DND-41 (cell line): Measurements from ENCODE around the gene IGFBP5.

Experiments used
- ATAC-seq: fragments of 200-7000 bp; cut with Tn5 transposase; 3 replicates; pipeline ENCODE4 v1.9.1; 2021; ENCODE audit warnings: low read depth; ENCODE audit not compliant: insufficient read depth
- DNase-seq: peaks from one replicate; pipeline ENCODE4 v3.0.0-alpha.2; 2020
- H2AFZ ChIP-seq: 2 replicates; pipeline ENCODE4 v1.6.0; 2012; ENCODE audit warnings: low read depth, low read length
- H3K27ac ChIP-seq: 2 replicates; pipeline ENCODE4 v1.5.1; 2012; ENCODE audit warnings: low read length, inconsistent platforms
- H3K27me3 ChIP-seq: fragments of 200-600 bp; sonication (generic); 2 replicates; pipeline ENCODE4 v1.6.0; 2012; ENCODE audit warnings: low read length, mild to moderate bottlenecking, inconsistent platforms; ENCODE audit not compliant: insufficient read depth, poor library complexity
- H3K36me3 ChIP-seq: 2 replicates; pipeline ENCODE4 v1.5.1; 2012; ENCODE audit warnings: low read length, inconsistent platforms; ENCODE audit not compliant: insufficient read depth
- H3K4me1 ChIP-seq: 2 replicates; pipeline ENCODE4 v1.5.1; 2012; ENCODE audit warnings: mild to moderate bottlenecking, low read length; ENCODE audit not compliant: insufficient read depth
- H3K4me2 ChIP-seq: 2 replicates; pipeline ENCODE4 v1.6.0; 2012; ENCODE audit warnings: mild to moderate bottlenecking, moderate library complexity, low read length, inconsistent platforms; ENCODE audit not compliant: insufficient read depth
- H3K4me3 ChIP-seq, 2 experiments: fragments of 200-600 bp in 1 of 2; shearing (Covaris generic) in 1 of 2; 2 replicates each; pipeline ENCODE4 v1.5.1; 2012 to 2016; ENCODE audit warnings: inconsistent platforms in 2 of 2, low read length in 2 of 2, mild to moderate bottlenecking in 2 of 2, low read depth in 1 of 2, moderate library complexity in 1 of 2
- H3K79me2 ChIP-seq: 2 replicates; pipeline ENCODE4 v1.6.0; 2012; ENCODE audit warnings: low read length, inconsistent platforms; ENCODE audit not compliant: insufficient read depth
- H3K9ac ChIP-seq: 2 replicates; pipeline ENCODE4 v1.6.0; 2012; ENCODE audit warnings: low read depth, mild to moderate bottlenecking, inconsistent platforms, low read length, moderate library complexity
- H3K9me3 ChIP-seq: 2 replicates; pipeline ENCODE4 v1.5.1; 2012; ENCODE audit warnings: low read length, moderate library complexity, mild to moderate bottlenecking, inconsistent platforms; ENCODE audit not compliant: insufficient read depth, severe bottlenecking
- H4K20me1 ChIP-seq: 2 replicates; pipeline ENCODE4 v1.6.0; 2012; ENCODE audit warnings: low read length; ENCODE audit not compliant: insufficient read depth
- EZH2 ChIP-seq: IDR thresholded peaks from 3 replicates; pipeline ENCODE4 v1.6.1; 2012; ENCODE audit warnings: borderline replicate concordance, low read depth, mild to moderate bottlenecking, moderate library complexity, low read length, inconsistent platforms; ENCODE audit not compliant: severe bottlenecking
- TF ChIP-seq, protein P1 (sequence below): IDR thresholded peaks from 2 replicates; pipeline ENCODE4 v1.5.1; 2012; ENCODE audit warnings: borderline replicate concordance, low read length, moderate library complexity, mild to moderate bottlenecking; ENCODE audit not compliant: poor library complexity, severe bottlenecking; ENCODE audit errors: extremely low read depth

IGFBP5 gene

DNA sequence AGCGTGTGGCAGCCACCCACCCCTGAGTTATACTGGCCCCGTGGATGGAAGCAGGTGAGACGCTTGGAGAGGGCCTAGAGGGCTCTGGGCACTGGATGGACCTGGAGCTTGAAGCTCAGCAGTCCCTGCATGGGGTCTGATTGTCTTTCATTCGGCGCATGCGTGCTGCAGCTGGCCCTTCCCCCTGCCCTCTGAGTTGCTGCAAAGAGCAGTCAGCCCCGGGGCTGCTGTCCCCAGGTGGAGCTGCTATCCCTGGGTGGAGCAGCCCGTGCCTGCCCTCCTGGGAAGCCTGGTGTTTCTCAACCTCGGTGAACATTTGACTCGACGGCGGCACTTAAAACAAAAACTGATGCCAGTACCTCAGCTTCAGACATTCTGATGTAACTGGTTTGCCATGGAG is 29.6 kb downstream of the IGFBP5 start:
- Histone ChIP-seq H4K20me1 (peaks cover 53% of the 10 kb centered on the region), H3K27ac (peak overlapping the region; percentile 11; the same call in 1 of the 2 replicates), H3K27me3 (no peaks in the 10 kb centered on the region), H3K4me2 (no peak overlapping the region), H3K36me3 (peaks cover 56% of the 10 kb centered on the region), H3K4me3 (no peak overlapping the region), H3K9ac (no peak overlapping the region), H3K79me2 (peaks cover 16% of the 10 kb centered on the region), H2AFZ (no peak overlapping the region), H3K9me3 (no peaks in the 10 kb centered on the region), H3K4me1 (no peaks in the 10 kb centered on the region)
- ATAC-seq: peak; percentile 5; the same call in 2 of the 3 replicates
- peak; percentile 22 for DNase-seq
- TF ChIP-seq, protein P1, sequence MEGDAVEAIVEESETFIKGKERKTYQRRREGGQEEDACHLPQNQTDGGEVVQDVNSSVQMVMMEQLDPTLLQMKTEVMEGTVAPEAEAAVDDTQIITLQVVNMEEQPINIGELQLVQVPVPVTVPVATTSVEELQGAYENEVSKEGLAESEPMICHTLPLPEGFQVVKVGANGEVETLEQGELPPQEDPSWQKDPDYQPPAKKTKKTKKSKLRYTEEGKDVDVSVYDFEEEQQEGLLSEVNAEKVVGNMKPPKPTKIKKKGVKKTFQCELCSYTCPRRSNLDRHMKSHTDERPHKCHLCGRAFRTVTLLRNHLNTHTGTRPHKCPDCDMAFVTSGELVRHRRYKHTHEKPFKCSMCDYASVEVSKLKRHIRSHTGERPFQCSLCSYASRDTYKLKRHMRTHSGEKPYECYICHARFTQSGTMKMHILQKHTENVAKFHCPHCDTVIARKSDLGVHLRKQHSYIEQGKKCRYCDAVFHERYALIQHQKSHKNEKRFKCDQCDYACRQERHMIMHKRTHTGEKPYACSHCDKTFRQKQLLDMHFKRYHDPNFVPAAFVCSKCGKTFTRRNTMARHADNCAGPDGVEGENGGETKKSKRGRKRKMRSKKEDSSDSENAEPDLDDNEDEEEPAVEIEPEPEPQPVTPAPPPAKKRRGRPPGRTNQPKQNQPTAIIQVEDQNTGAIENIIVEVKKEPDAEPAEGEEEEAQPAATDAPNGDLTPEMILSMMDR: no peak
- TF ChIP-seq EZH2: no peak

DNA sequence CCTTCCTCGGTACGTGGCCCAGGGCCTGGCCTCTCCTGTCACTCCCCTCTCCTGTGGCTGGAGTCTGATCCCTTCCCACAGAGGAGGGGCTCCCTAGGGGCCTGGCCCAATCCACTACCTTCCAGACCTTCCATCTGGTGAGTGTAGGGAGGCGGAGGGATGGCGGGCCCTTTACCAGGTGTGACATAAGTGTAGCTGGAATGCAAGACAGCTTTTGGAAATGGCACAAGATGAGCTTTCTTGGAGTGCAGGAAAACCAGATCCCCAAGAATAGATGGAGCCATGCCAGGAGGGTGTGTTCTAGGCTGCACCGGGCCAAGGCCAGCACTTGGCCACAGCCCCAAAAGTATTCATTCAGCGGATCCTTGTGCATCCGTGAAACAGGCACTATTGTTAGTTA is 30.1 kb downstream of the IGFBP5 start:
- no peak for TF ChIP-seq EZH2
- TF ChIP-seq, protein P1: no peak
- Histone ChIP-seq H3K36me3 (peaks cover 61% of the 10 kb centered on the region), H3K9me3 (no peaks in the 10 kb centered on the region), H4K20me1 (peaks cover 58% of the 10 kb centered on the region), H3K27ac (peak overlapping the region; percentile 17), H2AFZ (no peak overlapping the region), H3K9ac (no peak overlapping the region), H3K4me3 (no peak overlapping the region), H3K27me3 (no peaks in the 10 kb centered on the region), H3K79me2 (peaks cover 20% of the 10 kb centered on the region), H3K4me1 (no peaks in the 10 kb centered on the region), H3K4me2 (no peak overlapping the region)
- DNase-seq (no peak), ATAC-seq (no peak)

DNA sequence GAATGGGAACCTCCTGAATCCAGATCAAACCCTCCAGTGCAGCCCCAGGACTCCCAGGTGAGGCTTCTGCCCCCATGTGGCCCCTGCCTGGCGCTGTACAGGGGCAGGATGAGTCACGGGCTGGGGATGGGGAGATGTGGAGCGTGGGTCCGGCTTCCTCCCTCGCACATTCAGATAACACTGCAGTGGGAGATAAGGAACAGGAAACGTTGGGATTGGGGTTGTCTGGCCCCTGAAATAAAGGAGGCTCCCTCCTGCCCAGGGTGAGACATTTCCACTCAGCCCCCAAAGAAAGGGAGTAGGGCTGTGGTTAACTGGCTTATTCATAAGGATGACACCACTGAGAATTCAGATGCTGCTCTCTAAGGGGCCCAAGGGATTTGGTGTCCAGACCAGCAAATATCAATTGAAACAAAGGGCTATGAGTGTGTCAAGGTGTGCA is 30.7 kb downstream of the IGFBP5 start:
- peaks cover 27% of the 10 kb centered on the region for H3K79me2 ChIP-seq
- no peaks in the 10 kb centered on the region for H3K9me3 ChIP-seq
- no peak overlapping the region for H3K9ac ChIP-seq
- H3K27ac ChIP-seq: peak overlapping the region; percentile 17
- no peaks in the 10 kb centered on the region for H3K4me1 ChIP-seq
- peaks cover 67% of the 10 kb centered on the region for H3K36me3 ChIP-seq
- H3K27me3 ChIP-seq: no peaks in the 10 kb centered on the region
- H3K4me3 ChIP-seq: no peak overlapping the region
- DNase-seq (no peak), ATAC-seq (no peak)
- peaks cover 64% of the 10 kb centered on the region for H4K20me1 ChIP-seq
- TF ChIP-seq, protein P1: peak; percentile 49
- TF ChIP-seq EZH2: no peak
- no peak overlapping the region for H2AFZ ChIP-seq
- H3K4me2 ChIP-seq: no peak overlapping the region

DNA sequence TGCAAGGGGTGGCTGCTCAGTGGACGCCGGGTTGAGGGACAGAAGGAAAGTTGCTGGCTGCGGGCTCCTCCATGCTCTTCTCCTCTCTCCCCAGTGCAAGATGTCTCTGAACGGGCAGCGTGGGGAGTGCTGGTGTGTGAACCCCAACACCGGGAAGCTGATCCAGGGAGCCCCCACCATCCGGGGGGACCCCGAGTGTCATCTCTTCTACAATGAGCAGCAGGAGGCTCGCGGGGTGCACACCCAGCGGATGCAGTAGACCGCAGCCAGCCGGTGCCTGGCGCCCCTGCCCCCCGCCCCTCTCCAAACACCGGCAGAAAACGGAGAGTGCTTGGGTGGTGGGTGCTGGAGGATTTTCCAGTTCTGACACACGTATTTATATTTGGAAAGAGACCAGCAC is 31.5 kb downstream of the IGFBP5 start:
- H3K9ac ChIP-seq: no peak overlapping the region
- H3K4me3 ChIP-seq: no peak overlapping the region
- H3K36me3 ChIP-seq: peaks cover 75% of the 10 kb centered on the region
- no peaks in the 10 kb centered on the region for H3K4me1 ChIP-seq
- TF ChIP-seq, protein P1: no peak
- TF ChIP-seq EZH2: no peak
- peaks cover 72% of the 10 kb centered on the region for H4K20me1 ChIP-seq
- H3K27me3 ChIP-seq: no peaks in the 10 kb centered on the region
- H3K27ac ChIP-seq: no peak overlapping the region; the same call in 1 of the 2 replicates
- H3K9me3 ChIP-seq: no peaks in the 10 kb centered on the region
- H3K79me2 ChIP-seq: peaks cover 34% of the 10 kb centered on the region
- DNase-seq (no peak), ATAC-seq (no peak)
- no peak overlapping the region for H2AFZ ChIP-seq
- no peak overlapping the region for H3K4me2 ChIP-seq
